ENCODE results near the gene TCERG1.

TCERG1 gene

DNA sequence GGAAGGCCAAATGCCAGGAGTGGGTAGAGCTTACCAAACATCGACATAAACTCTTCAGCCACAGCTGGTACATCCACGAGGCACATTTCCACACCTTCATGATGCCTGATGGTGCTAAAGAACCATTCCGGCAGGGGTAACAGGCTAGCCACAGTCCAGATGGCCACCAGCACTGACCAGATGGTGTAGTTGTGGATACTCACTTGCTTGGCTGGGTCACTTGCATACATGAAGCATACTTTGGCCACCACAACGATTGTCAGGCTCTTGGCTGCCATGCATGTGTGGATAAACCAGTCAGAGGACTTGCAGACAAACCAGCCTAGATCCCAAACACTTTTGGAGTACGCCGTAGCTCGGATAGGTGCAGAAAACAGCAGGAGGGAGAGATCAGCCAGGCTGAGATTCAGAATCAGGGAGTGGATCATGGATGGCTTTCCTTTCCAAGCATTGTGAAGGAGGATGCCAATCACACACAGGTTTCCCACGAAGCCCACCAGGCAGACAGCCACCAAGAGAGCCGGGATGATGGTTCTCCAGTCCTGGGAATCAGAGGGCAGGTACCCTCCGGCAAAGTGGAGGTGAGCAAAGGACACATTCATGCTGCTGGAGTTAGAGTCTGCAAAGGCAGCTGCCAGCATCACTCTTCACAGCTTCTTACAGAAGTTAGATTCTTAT is 68.5 kb downstream of the TCERG1 start:
- no peak for DNase-seq (ENCODE audit: low read depth)
- no peak overlapping the region for H3K4me3 ChIP-seq (ENCODE audit: low read depth, low read length)

DNA sequence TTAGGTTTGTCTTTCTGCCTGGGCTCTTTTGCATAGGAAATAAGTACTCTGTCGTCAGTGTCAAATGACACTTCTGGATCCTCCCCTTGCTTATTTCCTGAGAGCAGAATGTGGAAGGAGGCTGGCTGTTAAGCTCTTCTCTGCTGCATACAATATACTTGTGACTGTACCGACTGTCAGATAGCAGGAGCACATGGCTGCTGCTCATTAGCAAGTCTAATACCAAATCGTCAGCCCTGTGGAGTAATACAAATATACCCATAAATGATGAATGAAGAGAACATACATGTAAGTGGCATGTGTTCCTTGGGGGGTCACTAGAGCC is 69.0 kb downstream of the TCERG1 start, which contains the start of gene GPR151:
TSS of gene GPR151 (minus strand) at position 40 of the 325 bp plus-strand sequence. CDS start 77 bp downstream, outside the sequence.
- no peak for DNase-seq (ENCODE audit: low read depth)
- H3K4me3 ChIP-seq (ENCODE audit: low read depth, low read length): no peak within 1 kb of the TSS

DNA sequence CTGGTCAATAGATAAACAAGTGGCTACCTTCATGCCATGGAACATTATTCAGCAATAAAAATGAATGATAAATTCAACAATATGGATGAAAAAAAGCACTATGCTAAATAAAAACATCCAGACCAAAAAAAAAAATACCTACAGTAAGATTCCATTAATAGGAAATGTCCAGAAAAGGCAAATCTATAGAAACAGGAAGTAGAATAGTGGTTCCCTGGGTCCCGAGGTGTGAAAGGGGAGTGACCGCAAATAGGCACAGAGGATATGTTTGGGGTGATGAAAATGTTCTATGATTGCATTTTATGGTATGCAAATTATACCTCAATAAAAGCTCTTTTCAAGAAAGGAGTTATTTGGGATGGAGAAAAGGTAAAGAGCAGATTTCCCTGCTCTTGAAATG is 72.4 kb downstream of the TCERG1 start:
- no peak for DNase-seq (ENCODE audit: low read depth)
- H3K4me3 ChIP-seq (ENCODE audit: low read depth, low read length): no peak overlapping the region

DNA sequence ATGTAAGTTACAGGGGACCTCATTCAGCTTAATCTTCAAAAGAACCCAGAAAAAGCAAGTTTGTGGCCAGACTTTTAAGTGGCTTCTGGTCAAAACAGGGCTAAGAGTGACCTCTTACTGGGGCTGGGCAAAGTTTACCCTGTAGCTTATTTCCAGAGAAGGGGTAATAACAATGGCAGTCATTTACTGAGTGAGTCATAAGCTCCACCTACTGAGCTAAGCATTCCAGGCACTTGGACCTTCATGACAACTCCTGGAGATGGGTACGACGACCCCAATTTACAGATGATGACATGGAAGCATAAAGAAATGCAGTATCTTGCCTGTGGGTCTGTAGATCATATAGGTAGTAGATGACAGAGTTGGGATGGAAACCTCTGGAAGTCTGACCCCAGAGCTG is 73.6 kb downstream of the TCERG1 start:
- no peak for DNase-seq (ENCODE audit: low read depth)

DNA sequence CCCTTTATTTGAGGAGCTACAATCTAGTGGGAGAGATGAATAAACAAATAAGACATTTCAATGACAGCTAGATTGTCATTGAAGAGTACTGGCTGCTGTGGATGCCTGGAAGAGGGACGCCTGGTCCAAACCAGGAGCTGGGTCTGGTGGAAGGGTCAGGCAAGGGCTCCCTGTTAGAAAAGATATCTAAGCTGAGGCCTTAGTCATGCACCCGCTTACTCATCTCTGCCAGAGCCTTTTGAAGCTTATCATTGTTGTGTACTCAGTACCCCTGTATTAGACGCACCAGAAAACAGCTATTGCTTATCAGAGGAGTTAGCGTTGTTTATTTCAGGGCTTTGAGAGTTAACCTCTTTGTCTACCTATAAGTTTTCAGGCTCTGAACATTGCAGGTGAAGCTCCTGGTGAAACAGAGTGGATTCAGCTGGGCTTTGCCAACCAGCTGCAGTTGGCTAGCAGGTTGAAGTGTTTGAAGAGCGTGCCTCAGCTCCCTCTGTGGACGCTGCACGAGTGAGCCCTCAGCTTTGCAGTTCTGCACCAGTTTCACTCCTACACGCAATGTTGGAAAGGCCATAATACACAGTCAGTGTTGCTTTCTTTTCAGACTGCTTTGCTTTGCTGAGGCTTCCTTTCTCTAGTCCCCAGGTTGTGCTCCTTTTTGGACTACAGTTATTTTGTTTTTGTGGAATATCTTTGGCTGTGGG is 74.4 kb downstream of the TCERG1 start:
- DNase-seq (ENCODE audit: low read depth): no peak
- H3K4me3 ChIP-seq (ENCODE audit: low read depth, low read length): no peak overlapping the region

More for the DNA sequence above, 73.6 kb downstream of the TCERG1 start:
- H3K4me3 ChIP-seq (ENCODE audit: low read depth, low read length): no peak overlapping the region

DNA sequence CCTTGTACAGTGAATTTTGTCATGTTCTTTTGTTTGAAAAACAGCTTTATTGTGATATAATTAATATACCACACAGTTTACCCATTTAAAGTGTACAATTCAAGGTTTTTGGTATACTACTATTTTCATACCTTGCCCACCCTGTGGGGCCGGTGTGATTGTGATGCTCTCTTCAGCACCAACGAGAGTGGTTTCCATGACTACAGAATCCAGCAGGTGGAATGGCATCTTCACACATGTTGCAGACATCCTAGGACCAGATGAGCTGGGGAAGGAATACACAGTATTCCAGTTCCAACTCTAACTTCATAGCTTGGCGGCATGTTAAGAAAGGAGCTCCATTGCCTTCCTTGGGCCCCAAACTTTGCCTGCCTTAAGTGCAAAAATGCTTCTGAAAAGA is 76.6 kb downstream of the TCERG1 start:
- H3K4me3 ChIP-seq (ENCODE audit: low read depth, low read length): no peak overlapping the region

DNA sequence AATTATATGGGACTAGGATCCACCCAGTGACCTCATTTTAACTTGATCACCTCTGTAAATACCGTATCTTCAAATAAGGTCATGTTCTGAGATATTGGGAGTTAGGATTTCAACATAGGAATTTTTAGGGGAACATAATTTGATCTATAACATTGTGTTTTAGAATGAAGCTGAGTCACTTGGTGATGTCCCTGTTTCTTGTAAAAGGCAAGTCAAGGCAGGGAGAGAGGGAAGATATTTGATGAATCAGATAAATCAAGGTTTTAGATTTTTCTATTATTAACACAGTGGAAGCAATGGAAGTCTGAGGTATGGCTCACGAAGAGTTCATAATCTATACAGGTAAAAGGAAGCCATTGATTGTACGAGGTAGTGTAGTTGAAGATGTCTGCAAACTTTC is 80.7 kb downstream of the TCERG1 start:
- no peak for DNase-seq (ENCODE audit: low read depth)

More for the DNA sequence above, 76.6 kb downstream of the TCERG1 start:
- DNase-seq (ENCODE audit: low read depth): no peak

DNA sequence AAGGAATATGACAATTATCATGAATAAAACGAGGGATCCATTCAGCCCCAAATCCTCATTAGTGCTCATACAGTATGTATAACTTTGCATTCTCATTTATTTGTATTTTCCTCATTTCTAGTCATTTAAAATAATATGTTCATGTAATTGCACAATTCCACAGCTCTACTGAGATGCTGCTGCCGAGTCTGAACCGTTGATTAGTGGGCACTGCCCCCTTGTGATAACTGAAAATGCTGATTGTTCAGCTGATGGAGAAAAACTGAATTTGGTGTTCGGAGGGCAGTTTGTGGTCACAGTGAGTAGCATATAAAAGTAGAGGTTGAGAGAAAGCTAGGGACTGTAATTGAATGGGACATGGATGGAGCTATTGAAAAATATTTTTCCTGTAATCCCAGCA is 81.1 kb downstream of the TCERG1 start:
- H3K4me3 ChIP-seq (ENCODE audit: low read depth, low read length): no peak overlapping the region
- no peak for DNase-seq (ENCODE audit: low read depth)

More for the DNA sequence above, 80.7 kb downstream of the TCERG1 start:
- H3K4me3 ChIP-seq (ENCODE audit: low read depth, low read length): no peak overlapping the region

DNA sequence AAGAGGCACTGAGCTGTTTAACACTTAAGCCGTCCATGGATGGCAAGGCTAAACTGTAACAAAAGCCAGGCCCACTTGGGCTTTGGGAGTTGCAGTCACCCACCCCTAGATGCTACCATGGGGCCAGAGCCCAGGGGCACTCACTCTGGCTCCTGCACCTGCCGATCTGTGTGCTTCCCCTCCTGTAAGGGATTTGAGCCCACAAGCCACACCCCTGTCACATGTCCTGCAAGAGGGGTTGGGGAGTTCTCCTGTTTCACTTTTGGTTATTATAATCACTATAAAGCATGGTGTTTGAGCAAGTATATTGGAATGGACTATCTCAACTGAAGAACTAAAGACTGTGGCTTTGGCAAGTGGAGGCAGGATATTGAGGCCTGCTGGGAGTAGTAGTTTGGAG is 82.9 kb downstream of the TCERG1 start:
- no peak overlapping the region for H3K4me3 ChIP-seq (ENCODE audit: low read depth, low read length)
- no peak for DNase-seq (ENCODE audit: low read depth)

DNA sequence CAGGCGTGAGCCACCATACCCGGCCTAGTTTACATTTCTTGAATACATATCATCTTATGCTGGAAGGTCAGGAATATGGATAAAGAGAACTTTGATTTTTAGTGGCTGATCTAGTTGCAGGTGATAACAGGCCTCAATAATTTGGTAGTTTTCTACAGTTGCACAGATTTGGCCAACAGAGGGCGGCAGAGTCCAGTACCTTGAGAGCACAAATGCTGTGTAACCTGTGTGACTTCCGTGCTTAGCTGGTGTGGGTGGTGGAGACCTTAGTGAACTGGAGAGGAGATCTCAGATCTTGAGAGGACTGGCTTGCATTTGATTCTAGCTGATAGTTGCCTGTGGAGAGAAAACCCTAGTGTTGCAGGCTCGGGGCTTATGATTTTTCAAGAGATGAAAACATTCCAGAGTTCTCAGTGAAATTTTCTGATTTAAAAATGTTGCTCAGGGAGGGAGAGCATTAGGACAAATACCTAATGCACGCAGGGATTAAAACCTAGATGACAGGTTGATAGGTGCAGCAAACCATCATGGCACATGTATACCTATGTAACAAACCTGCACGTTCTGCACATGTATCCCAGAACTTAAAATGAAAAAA is 86.2 kb downstream of the TCERG1 start:
- no peak overlapping the region for H3K4me3 ChIP-seq (ENCODE audit: low read depth, low read length)
- peak; percentile 17 for DNase-seq (ENCODE audit: low read depth)

DNA sequence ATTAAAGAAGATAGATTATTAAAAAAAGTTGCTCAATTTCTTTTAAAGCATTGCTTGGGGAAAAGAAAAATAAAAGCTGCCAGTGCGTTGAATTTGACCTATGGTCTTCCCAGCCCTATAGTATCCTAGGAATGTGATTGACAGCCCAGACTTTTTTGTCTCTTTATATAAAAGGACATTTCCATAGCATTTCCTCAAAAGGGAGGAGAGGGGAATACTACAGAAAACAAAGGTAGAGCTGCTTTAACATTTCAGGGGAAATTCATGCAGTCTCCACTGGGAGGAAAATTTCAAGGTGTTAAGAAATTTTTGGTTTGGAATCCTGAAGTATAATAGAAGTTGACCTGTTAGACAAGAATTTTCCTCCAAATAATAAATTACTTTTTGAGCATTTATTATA is 86.7 kb downstream of the TCERG1 start:
- DNase-seq (ENCODE audit: low read depth): no peak
- no peak overlapping the region for H3K4me3 ChIP-seq (ENCODE audit: low read depth, low read length)

DNA sequence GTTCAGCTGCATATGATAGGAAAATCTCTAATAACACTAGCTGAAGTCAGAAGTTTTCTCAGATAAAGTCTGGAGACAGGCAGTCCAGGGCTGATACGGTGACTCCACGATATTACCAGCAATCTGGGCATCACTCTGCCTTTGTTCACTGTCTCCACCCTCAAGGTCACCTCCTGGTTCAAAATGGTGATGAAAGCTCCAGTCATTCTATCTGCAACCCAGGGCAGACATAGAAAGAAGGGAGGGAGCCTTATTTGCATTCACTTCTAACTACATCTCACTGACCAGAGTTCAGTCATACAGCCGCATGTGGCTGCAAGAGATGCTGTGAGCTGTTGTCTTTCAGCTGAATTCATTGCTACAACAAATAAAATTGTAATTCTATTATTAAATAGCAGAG is 91.3 kb downstream of the TCERG1 start:
- no peak for DNase-seq (ENCODE audit: low read depth)
- no peak overlapping the region for H3K4me3 ChIP-seq (ENCODE audit: low read depth, low read length)

DNA sequence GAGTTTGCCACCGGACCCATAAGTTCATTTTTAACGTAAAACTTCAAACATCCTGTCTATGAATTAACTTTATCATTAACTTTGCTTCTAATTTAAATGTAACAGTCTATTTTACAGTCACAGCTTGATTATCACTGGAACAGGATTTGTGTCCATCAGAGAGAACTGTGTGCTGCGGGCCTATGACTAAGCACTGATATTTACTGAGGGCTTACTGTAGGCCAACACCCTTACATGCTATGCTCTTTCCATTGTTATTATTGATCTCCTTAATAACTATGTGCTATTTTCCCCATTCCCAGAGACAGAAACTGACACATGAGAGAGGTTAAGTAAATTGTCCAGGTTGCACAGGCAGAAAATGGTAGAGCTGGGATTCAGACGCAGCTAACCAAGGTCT is 92.8 kb downstream of the TCERG1 start:
- DNase-seq (ENCODE audit: low read depth): no peak
- H3K4me3 ChIP-seq (ENCODE audit: low read depth, low read length): no peak overlapping the region

DNA sequence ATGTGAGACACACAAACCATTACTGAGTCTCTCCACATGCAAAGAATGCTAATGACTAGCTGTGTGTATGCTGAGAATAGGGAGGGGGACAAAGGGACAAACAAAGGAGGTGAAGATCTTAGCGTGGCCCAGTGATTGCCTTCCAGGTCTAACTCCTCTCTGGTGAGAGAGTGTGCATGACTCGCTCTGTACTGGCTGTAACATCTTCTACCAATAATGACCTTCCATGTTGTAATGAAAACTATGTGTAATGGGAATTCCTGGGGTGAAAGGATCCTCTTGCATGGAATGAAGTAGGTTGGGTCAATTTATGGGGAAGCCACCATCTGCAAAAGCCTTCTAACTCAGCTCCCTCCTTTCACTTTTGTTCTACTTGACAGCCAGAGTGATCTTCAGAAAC is 93.3 kb downstream of the TCERG1 start:
- no peak overlapping the region for H3K4me3 ChIP-seq (ENCODE audit: low read depth, low read length)
- DNase-seq (ENCODE audit: low read depth): no peak

DNA sequence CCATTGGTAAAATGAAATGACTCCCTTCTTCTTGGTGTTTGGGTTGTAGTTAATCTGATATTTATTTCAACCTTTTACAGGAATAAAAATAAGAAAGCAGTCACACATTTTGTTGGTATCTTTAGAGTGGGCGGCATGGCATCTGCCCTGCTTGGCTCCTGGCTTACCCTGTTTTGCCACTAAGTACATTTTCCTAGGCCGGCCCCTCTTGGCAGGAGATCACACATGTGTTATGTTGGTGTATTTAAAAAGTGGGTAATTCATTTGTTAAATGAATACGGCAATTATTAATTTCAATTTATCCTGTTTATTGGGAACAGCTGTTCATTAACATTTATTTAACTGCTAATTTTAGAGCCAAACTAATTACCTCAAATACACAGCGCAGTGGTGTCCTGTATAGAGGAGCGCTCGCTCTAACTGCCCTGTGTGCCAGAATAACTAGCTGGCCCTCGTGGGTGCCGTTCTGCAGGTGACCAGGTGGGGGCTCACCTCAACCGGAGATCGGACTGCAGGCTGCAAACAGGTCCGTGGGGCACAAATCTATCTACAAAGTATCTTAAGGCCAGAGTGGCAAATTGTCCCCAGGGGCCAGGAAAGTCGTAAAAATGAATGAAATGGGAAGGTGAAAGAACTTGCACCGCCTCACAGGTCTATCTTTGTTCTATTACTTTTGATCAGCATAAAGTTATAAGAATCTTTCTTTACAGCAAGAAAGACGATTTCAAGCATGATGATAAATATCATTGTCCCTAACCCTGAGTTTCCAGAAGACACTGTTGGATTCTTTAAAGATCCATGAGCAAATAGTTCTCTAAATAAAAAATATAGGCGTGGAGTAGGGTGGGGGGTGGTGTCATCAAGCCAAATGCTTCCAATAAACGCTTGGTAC is 95.1 kb downstream of the TCERG1 start:
- H3K4me3 ChIP-seq (ENCODE audit: low read depth, low read length): no peak overlapping the region
- DNase-seq (ENCODE audit: low read depth): no peak

DNA sequence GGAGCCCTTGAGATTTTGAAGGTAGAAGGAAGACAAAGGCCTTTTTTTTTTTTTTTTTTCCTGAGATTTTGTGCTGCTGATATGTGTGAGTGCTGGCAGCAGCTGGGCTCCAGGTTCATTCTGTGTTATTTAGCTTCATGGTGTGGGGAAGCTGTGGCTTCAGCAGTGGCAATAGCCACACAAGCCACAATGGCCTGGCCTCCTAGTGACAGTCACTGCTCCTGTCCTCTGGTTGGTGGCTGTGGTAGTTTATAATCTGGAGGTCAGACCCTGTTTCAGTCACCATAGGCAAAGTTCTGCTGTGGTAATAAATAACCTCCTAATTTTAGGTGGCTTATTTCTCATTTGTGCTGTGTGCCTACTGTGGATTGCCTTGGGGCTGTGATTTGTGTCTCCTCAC is 97.1 kb downstream of the TCERG1 start:
- no peak for DNase-seq (ENCODE audit: low read depth)
- H3K4me3 ChIP-seq (ENCODE audit: low read depth, low read length): no peak overlapping the region

DNA sequence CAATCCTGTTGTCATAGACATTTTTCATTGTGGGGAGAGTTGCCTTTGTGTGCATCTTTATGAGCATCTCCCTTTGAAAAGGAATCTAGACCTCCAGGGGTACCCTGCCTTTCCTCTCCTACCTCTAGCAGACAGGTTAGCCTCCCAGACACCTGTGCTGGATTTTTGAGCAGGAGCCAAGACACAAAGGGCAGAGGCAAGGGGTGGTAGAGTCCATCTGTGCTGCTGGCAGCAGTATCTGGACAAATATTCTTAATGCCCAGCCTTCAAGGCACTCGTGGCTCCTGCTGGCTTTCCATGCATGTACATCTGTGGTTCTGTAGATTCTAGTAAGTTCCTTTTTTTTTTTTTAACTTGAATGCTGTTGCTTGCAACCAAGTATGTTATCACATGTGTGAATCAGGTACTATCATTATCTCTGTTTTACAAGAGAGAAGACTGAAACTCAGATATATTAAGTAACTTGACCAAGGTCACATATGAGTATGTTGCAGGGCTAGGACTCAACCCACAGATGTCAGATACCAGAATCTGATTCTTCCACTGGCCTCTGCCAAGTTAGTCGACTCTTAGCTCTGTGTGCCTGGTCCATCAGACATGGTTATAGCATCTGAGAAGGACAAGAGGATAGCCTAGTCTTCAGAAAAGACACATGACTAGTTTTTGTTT is 101.8 kb downstream of the TCERG1 start:
- no peak for DNase-seq (ENCODE audit: low read depth)
- no peak overlapping the region for H3K4me3 ChIP-seq (ENCODE audit: low read depth, low read length)

DNA sequence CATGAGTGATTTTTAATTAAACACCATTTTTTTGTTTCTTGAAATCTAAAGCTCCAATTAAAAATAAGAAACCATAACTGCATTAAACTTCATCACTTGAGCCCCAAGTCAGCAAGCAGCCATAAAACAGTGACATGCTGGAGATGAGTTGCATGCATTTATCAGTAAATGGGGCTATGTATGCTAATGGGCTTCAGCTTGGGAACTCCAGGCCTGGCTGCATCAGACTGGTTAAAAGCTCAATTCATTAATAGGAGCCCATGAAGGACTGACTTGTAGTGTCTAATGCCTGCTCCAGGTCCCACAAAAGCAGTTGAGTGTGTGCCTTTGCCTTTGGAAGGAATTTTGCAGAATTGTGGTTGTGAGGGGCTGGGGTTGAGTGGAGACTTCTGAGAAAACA is 102.5 kb downstream of the TCERG1 start:
- DNase-seq (ENCODE audit: low read depth): no peak

DNA sequence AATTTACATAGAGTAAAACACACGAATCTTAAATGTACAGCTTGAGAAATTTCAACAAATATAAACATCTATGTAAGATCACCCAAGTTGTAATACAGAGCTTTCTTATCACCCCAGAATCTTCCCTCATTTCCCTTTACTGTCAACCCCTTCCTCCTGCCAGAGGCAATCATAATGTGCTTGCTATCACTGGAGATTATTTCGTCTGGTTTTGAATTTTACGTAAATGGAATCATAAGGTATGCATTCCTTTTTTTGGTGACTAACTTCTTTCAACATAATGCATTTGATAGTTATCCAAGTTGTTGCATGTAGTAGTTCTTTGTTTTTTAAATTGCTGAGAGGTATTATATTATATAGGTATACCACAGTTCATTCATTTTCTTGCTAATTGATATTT is 106.3 kb downstream of the TCERG1 start:
- no peak overlapping the region for H3K4me3 ChIP-seq (ENCODE audit: low read depth, low read length)
- DNase-seq (ENCODE audit: low read depth): no peak

More for the DNA sequence above, 102.5 kb downstream of the TCERG1 start:
- no peak overlapping the region for H3K4me3 ChIP-seq (ENCODE audit: low read depth, low read length)
